ENCODE results near the gene UNC13B. TPM values are rescaled to one million over a fixed set of nuclear protein-coding genes. Genes with fewer than 3 reads are reported as not detected.

Gene UNC13B
- total RNA-seq, 1 experiment from 2014 or later: 49.3 TPM

GRCh38 chr9:35258660-35259474 lies 97.1 kb downstream of the UNC13B start:
- peaks cover 12% of the 10 kb centered on the region for H3K4me1 Mint-ChIP-seq
- no peak overlapping the region for H3K27ac Mint-ChIP-seq
- POLR2A ChIA-PET: interaction anchor here (1.0 kb wide), 1 partner anchor 97 kb away, joined by 3 read pairs; the partner anchor contains the start of gene UNC13B

GRCh38 chr9:35260186-35260585 lies 98.4 kb downstream of the UNC13B start:
- H3K27ac Mint-ChIP-seq: no peak overlapping the region
- H3K27me3 Mint-ChIP-seq (ENCODE audit: low read depth): no peaks in the 10 kb centered on the region
- CTCF ChIA-PET: interaction anchor here (1.1 to 3.2 kb wide), 4 partner anchors 21 to 155 kb away, joined by 5 to 77 read pairs (median 8); partner anchors contain the start of gene ATOSB
- no peaks in the 10 kb centered on the region for H3K9me3 Mint-ChIP-seq
- ATAC-seq (no peak), DNase-seq (ENCODE audit: low spot score) (no peak)
- H3K4me1 Mint-ChIP-seq: peaks cover 4% of the 10 kb centered on the region
- no peaks in the 10 kb centered on the region for H3K36me3 Mint-ChIP-seq
- TF ChIP-seq PRRX2 (CRISPR knock-in tag; IDR thresholded peaks at IDR 0.05) (no peak), AR (CRISPR knock-in tag; IDR thresholded peaks at IDR 0.05) (no peak), CREM (CRISPR knock-in tag; IDR thresholded peaks at IDR 0.05) (no peak)
- H3K4me3 Mint-ChIP-seq: no peak overlapping the region
- POLR2A ChIA-PET: no interaction called here

More at GRCh38 chr9:35258660-35259474, 97.1 kb downstream of the UNC13B start:
- CTCF ChIA-PET: interaction anchor here (0.6 to 3.2 kb wide), 34 partner anchors 8 to 360 kb away, joined by 3 to 77 read pairs (median 4); partner anchors contain the start of genes ATOSB, PIGO, RUSC2 and STOML2
- H3K27me3 Mint-ChIP-seq (ENCODE audit: low read depth): no peaks in the 10 kb centered on the region
- ATAC-seq (peak; percentile 58), DNase-seq (ENCODE audit: low spot score) (peak; percentile 64)
- H3K36me3 Mint-ChIP-seq: no peaks in the 10 kb centered on the region
- H3K9me3 Mint-ChIP-seq: no peaks in the 10 kb centered on the region
- TF ChIP-seq CTCF (IDR thresholded peaks at IDR 0.05): peak; percentile 29; the same call in 1 of the 2 replicates
- no peak for TF ChIP-seq ZNF263 (CRISPR knock-in tag; IDR thresholded peaks at IDR 0.05; ENCODE audit: low read depth)
- no peak overlapping the region for H3K4me3 Mint-ChIP-seq

GRCh38 chr9:35262064-35262463 lies 100.3 kb downstream of the UNC13B start:
- CTCF ChIA-PET: no interaction called here
- no peak overlapping the region for H3K27ac Mint-ChIP-seq
- POLR2A ChIA-PET: no interaction called here
- no peaks in the 10 kb centered on the region for H3K4me1 Mint-ChIP-seq
- no peak for ATAC-seq
- no peaks in the 10 kb centered on the region for H3K9me3 Mint-ChIP-seq
- no peak for TF ChIP-seq ZNF317 (CRISPR knock-in tag; IDR thresholded peaks at IDR 0.05; ENCODE audit: borderline replicate concordance, low read depth)
- TF ChIP-seq KAT7 (CRISPR knock-in tag; IDR thresholded peaks at IDR 0.05; ENCODE audit: borderline replicate concordance): no peak
- TF ChIP-seq ZBTB21 (CRISPR knock-in tag; IDR thresholded peaks at IDR 0.05; ENCODE audit: borderline replicate concordance): no peak
- TF ChIP-seq MYBL2 (CRISPR knock-in tag; IDR thresholded peaks at IDR 0.05): no peak
- no peak for TF ChIP-seq ZNF138 (CRISPR knock-in tag; conservative IDR thresholded peaks at IDR 0.05)
- TF ChIP-seq PREB (CRISPR knock-in tag; IDR thresholded peaks at IDR 0.05; ENCODE audit: borderline replicate concordance): no peak
- TF ChIP-seq ZNF532 (CRISPR knock-in tag; IDR thresholded peaks at IDR 0.05; ENCODE audit: borderline replicate concordance): no peak
- no peak for TF ChIP-seq TCF7 (CRISPR knock-in tag; IDR thresholded peaks at IDR 0.05; ENCODE audit: low read depth)
- H3K4me3 Mint-ChIP-seq: no peak overlapping the region
- H3K36me3 Mint-ChIP-seq: no peaks in the 10 kb centered on the region
- no peak for DNase-seq (ENCODE audit: low spot score)
- no peaks in the 10 kb centered on the region for H3K27me3 Mint-ChIP-seq (ENCODE audit: low read depth)
